Gastroesophageal sphincter (tissue), 3 donors: ENCODE results near the gene MYLK.

Source experiments
- CTCF ChIP-seq, 4 experiments: fragments of 200-600 bp in 2 of 4; fragments of 450-650 bp in 2 of 4; sonication (generic) in 1 of 4; IDR thresholded peaks; one replicate each; pipeline ENCODE4 v1.5.1; 2017 to 2019; ENCODE audit warnings: antibody characterized with exemption in 4 of 4, mild to moderate bottlenecking in 2 of 4, moderate library complexity in 2 of 4
- EP300 ChIP-seq: sonication (generic); formaldehyde crosslinking; IDR thresholded peaks from one replicate; pipeline ENCODE4 v1.6.1; 2017; ENCODE audit warnings: antibody characterized with exemption, mild to moderate bottlenecking
- POLR2A ChIP-seq, 2 donors: fragments of 450-650 bp; IDR thresholded peaks; one replicate each; pipeline ENCODE4 v1.6.1; 2017; ENCODE audit warnings: antibody characterized with exemption in 2 of 2, mild to moderate bottlenecking in 2 of 2, moderate library complexity in 1 of 2
- POLR2AphosphoS5 ChIP-seq: sonication (generic); formaldehyde crosslinking; IDR thresholded peaks from one replicate; pipeline ENCODE4 v1.6.1; 2017; ENCODE audit warnings: antibody characterized with exemption

- TF ChIP-seq CTCF (IDR thresholded peaks at IDR 0.05): no peak
- TF ChIP-seq EP300: no peak
- TF ChIP-seq POLR2A (IDR thresholded peaks at IDR 0.05): no peak
- TF ChIP-seq POLR2AphosphoS5: peak; percentile 76
Measured at GRCh38 chr3:123632161-123632655, 251.9 kb downstream of the MYLK start.
